Islet precursor cell (in vitro differentiated cells): ENCODE results near the gene KRT25.
"Not testable (repeated sequence)": the region's sequence is repeated elsewhere in the genome, so short reads cannot be mapped to it uniquely, and the experiment has no call there.

Experiments used
- DNase-seq: peaks from one replicate; pipeline ENCODE4 v3.0.0-alpha.2; 2018

KRT25 gene

GRCh38 chr17:40751065-40751464 is 4.1 kb downstream of the KRT25 start:
- no peak for DNase-seq

DNA sequence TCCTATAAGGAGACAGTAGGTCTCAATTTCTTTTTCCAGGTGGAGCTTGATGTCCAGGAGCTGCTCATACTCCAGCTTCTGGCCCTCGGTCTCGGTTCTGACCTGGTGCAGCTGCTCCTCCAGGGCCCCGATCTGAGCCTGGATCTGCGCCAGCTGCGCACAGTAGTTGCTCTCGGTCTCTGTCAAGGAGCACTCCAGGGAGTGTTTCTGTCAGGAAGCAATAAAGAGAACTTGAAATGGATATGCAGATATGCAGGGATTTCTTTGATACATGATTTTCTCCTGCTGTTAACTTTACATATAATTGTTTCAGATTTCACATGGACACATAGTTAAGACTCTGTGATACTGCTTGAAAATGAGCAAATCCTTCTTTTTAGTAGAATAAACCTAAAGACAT is 4.7 kb downstream of the KRT25 start:
- DNase-seq = no peak

- not testable (repeated sequence) for DNase-seq
Measured at GRCh38 chr17:40748666-40749065, 6.5 kb downstream of the KRT25 start.

DNA sequence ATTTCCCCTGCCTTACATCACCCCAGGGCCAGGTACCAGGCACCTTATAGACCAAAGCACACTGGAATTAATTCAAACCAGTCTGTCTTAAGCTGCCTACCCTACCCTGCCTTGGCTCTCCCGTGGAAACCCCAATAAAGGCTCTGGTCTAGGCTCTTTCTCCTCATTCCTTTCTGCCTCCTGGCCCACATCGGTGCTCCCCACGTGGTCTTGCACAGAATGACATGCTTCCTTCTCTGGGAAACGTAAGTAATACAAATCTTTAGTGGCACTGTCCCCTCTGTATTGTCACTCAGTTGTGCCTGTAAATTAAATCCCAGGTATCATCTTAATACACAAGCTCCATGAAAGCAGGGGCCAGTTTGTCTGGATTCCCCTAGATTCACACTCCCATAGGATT is 16.6 kb downstream of the KRT25 start:
- no peak for DNase-seq

GRCh38 chr17:40735016-40735415 is 20.1 kb downstream of the KRT25 start:
- no peak for DNase-seq

- no peak for DNase-seq
Measured at GRCh38 chr17:40734018-40734417, 21.1 kb downstream of the KRT25 start.

- DNase-seq = no peak
Measured at GRCh38 chr17:40730970-40731369, 24.2 kb downstream of the KRT25 start.

- no peak for DNase-seq
Measured at GRCh38 chr17:40727447-40728231, 27.5 kb downstream of the KRT25 start.

DNA sequence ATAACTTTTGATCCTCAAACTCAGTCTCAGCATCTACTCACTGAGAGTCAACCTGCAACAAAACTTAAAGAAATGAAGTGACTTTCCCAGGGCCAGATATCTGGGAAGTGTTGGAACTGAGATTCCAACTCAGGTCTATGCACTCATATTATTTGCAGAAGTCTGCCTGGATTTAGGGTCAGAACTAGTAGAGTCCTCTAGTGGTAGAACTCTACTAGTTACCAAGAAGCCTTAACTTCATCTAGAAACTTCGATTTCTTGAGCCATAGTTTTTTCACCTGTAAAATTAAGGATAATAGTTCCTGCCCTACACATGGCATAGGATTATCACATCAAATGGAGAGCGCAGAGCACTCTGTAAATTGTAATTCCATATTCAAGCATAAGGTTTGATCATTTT is 28.2 kb downstream of the KRT25 start:
- no peak for DNase-seq

GRCh38 chr17:40724656-40725055 is 30.5 kb downstream of the KRT25 start:
- no peak for DNase-seq

GRCh38 chr17:40722241-40722640 is 32.9 kb downstream of the KRT25 start:
- no peak for DNase-seq

DNA sequence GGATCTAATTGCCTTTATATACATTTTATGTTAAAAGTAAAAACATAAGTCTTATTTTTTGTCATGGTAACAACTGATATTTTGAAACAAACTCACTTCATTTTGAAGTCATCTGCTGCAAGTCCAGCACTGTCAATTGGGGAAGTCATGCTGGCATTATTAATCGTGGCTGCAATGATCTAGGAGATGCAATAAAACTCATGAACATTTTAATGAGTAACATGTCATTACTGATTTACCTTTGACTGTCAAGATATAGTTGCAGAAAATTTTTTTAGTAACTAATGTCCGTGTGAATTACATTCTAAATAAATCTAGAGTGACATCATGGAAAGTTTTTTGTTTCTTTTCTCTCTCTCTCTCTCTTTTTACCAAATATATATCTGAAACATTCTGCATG is 34.2 kb downstream of the KRT25 start:
- DNase-seq = no peak

DNA sequence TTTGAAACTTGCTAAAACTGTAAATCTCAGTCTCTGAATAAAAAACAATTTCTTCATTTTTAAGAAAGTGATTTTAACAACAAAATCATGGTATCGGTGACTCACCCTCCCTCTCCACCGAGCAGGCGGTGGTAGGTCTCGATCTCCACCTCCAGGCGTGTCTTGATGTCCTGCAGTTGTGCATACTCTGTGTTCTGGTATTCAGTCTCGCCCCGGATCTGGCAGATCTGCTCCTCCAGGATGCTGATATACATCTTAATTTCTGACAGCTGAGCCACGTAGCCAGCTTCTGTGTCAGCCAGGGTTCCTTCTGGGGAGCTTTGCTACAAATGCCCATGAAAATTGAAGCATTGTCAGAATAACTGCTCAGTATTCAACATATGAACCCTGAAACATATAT is 36.2 kb downstream of the KRT25 start:
- DNase-seq = no peak

DNA sequence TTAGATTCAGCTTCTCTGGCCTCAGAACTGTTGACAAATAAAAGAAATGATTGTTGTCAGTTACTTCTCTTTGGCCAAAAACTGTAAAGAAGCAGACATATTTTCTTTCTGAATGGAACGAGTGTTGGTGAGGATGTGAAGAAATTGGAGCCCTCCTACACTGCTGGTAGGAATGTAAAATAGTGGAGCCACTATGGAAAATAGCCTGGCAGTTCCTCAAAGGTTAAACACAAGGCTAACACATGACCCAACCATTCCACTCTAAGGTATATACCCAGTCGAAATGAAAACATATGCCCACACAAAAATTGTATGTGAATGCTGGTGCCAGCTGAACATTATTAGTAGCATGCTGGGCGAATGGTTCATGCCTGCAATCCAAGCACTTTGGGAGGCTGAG is 37.4 kb downstream of the KRT25 start:
- no peak for DNase-seq

- no peak for DNase-seq
Measured at GRCh38 chr17:40714473-40714872, 40.7 kb downstream of the KRT25 start.

DNA sequence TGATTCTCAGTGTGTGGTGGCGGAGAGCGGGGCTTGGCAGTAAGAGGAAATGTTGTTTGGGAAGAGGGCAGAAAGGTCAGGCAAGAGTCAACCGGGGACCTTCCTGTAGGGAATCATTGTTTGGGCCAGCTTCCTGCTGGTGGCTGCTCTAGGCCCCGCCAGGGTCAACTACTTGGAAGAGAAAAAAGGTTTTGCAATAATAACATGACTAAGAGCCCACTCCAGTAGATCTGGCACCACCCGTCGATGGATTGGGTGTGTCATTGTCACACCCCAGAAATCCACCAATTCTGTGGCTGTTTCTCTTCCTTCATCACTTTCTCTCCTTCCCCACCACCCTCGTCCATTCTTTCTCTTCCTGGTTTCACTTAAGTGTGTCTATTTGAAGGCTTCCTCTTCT is 47.4 kb downstream of the KRT25 start:
- no peak for DNase-seq

DNA sequence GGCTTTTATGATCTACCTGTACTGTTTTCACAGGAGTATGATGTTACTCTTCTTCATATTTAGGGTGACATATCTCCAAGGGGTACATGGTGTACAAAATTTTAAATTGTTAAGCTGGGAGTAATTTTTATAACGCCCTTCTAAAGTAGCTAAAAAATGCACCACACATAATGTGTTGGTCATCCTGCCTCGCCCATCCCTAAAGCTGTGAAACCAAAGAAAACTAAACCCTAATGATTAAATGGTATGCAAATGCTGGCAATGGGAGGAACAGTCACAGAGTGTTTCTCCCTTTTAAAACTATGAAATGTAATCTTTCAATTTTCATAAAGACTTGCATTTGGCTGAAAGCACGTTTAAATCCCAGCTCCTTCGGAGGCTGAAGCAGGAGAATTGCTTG is 49.5 kb downstream of the KRT25 start:
- no peak for DNase-seq

DNA sequence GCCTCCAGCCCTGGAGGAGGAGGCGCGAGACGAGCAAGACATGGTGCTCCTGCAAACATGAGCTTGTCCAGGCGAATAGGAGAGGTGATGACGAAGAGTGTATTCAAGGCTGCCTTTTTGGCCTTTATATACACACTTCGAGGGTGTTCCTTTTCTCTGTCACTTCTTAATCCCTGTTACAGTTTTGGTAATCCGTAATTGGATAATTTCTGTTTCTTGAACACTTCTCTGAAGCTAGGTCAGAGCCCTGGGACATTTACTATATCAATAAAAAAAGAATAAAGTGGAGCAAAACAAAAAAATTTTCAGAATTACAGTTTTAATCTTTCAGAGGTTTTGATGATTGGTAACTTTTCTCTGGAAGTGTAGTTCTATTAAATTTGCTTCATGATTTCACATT is 51.5 kb downstream of the KRT25 start, which contains the start of gene KRT24:
Gene KRT24, minus strand, starts transcription at position 101 of the 400 bp plus-strand sequence. Its CDS starts 59 bp downstream, at position 42.
- DNase-seq = no peak

DNA sequence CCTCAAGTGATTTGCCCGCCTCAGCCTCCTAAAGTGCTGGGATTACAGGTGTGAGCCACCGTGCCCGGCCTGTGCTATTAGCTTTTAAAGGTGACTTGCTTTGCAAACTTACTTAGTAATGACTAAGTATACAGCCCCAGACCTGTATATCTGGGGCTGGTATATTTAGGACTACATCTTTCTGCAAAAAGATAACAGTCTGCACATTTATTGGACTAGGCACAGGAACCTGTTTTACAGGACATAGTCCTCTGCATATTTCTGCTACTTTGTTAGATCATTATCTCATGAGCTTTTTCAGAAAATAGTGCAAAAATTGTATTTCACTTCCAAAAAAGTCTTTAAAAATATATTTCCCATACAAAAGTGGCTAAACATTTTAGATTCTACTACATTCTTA is 52.9 kb downstream of the KRT25 start:
- DNase-seq = no peak

DNA sequence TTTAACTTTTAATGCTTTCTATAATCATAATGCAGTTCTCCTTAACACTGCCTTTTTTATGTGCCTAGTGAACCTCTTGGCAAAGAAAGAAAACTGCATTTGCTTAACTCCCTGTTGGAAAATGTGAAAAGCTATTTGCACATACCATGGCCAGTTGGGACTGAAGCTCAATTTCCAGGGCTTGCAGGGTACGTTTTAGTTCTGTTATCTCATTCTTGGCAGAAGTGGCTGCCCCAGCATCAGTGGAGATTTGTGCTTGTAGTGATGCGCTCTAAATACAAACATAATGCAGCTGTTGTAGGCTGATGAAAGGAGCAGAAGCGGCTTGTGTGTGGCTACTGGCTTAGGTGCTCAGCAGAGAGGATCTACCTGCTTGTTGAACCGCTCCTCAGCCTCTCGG is 55.3 kb downstream of the KRT25 start:
- no peak for DNase-seq

- no peak for DNase-seq
Measured at GRCh38 chr17:40699371-40699770, 55.8 kb downstream of the KRT25 start.
